ENCODE results near the gene CSAG2. TPM values are rescaled to one million over a fixed set of nuclear protein-coding genes. Genes with fewer than 3 reads are reported as not detected.

Gene CSAG2
- total RNA-seq, 1 donor from 2014 or later: not detected

DNA sequence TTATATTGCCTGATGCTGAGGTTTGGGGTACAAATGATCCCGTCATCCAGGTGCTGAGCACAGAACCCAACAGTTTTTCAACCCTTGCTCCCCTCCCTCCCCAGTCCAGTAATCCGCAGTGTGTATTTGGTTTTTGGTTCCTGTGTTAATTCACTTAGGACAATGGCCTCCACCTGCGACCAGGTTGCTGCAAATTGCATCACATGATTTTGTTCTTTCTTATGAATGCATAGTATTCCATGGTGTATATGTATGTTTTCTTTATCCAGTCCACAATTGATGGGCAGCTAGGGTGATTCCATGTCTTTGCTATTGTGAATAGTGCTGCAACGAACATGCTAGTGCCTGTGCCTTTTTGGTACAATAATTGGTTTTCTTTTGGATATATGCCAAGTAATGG is 46.0 kb downstream of the CSAG2 start:
- intact Hi-C loops (cut with micrococcal nuclease): no loop called here

DNA sequence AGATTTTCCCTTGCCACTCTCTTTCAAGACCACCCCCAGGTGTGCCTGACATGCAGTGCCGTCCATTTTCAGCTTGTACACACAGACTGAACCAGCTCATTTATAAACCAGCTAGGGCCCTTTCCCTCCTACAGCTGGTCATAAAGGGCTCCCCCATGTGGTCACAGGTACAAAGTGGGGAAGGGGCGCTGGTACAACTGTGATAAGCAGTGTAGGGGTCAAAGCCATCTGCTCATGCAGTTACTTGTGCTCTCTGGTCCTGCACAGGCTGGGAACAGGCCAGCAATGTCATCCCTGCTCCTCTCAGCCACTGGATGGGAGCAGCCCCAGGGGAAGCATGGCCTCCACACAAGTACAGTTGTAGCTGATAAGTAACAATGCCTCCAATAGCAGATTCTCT is 50.8 kb downstream of the CSAG2 start:
- intact Hi-C loops (cut with micrococcal nuclease): no loop called here

Other genes starting within 250 kb of the CSAG2 start
- gene GABRQ, start 71.4 kb downstream of the CSAG2 start, total RNA-seq: 0.02 TPM in 1 of 2 replicates, not detected in the other
- not detected in 2 replicates for gene MAGEA3, start 10.5 kb downstream of the CSAG2 start, total RNA-seq
- not detected in 2 replicates for gene MAGEA2B, start 5.4 kb upstream of the CSAG2 start, total RNA-seq
- gene CSAG1, start 24.4 kb upstream of the CSAG2 start, total RNA-seq: not detected in 2 replicates
- not detected in 2 replicates for gene MAGEA12, start 24.5 kb upstream of the CSAG2 start, total RNA-seq
- not detected in 2 replicates for gene MAGEA2, start 44.6 kb upstream of the CSAG2 start, total RNA-seq
- 0.73 TPM in 1 of 2 replicates, not detected in the other for gene CSAG3, start 49.9 kb upstream of the CSAG2 start, total RNA-seq
- not detected in 2 replicates for gene MAGEA6, start 60.4 kb upstream of the CSAG2 start, total RNA-seq
- 9.1 and 9.5 TPM in 2 replicates for gene CETN2, start 121.5 kb upstream of the CSAG2 start, total RNA-seq
- gene NSDHL, start 121.8 kb upstream of the CSAG2 start, total RNA-seq: 14.6 and 14.8 TPM in 2 replicates
- 0.59 and 0.82 TPM in 2 replicates for gene ZNF185, start 188.8 kb upstream of the CSAG2 start, total RNA-seq

Measured in T-helper 2 cell treated with Interferon-gamma antibody and Interleukin-4, amounts not matched to agents 100 ng/mL and 5 ng/mL, for 36 hours (primary cell).